HepG2 (cell line): Measurements from ENCODE around the gene SRPRB. TPM values are rescaled to one million over a fixed set of nuclear protein-coding genes. Genes with fewer than 3 reads are reported as not detected.

Experiments used
- ATAC-seq: fragments of 200-7000 bp; cut with Tn5 transposase; 3 replicates; pipeline ENCODE4 v1.9.1; 2020; ENCODE audit warnings: mild to moderate bottlenecking, moderate library complexity
- BruUV-seq: library from RNA; stranded (reverse); fragments of 400-500 nt; replicated peaks from 2 replicates; lab custom pipeline; 2021; lab: Mats Ljungman, UMichigan
- CTCF ChIA-PET: fragments of 300-600 bp; formaldehyde crosslinking; extraction: SDS; loops from one replicate; lab custom pipeline; 2021; ENCODE audit warnings: low total read pairs, inconsistent platforms, low intra/inter-chr PET ratio; lab: Yijun Ruan, JAX
- POLR2A ChIA-PET: fragments of 350-600 bp; sonication (Branson Sonifier 250); formaldehyde crosslinking; loops from one replicate; lab custom pipeline; 2020; ENCODE audit warnings: antibody characterized with exemption, inconsistent platforms; lab: Yijun Ruan, JAX
- DNase-seq: peaks from one replicate; pipeline ENCODE4 v3.0.0-alpha.2; 2015; ENCODE audit warnings: low spot score
- FAIRE-seq: peaks from 3 replicates; lab custom pipeline; 2011; peaks lifted over from hg19 to GRCh38; lab: Jason Lieb, UNC
- H2AFZ ChIP-seq: one replicate; pipeline ENCODE4 v1.6.1; 2011; ENCODE audit warnings: low read length, inconsistent platforms
- H3K27ac ChIP-seq: fragments of 300-600 bp; 3 replicates; pipeline ENCODE4 v1.8.0; 2011; ENCODE audit warnings: mixed run types, mild to moderate bottlenecking, mixed read lengths, low read length, inconsistent platforms; ENCODE audit not compliant: insufficient read depth; ENCODE audit errors: extremely low read length
- H3K27me3 ChIP-seq, 2 experiments: fragments of 200-600 bp in 1 of 2; 2 replicates in 1 of 2; 3 replicates in 1 of 2; pipeline versions ENCODE4 v1.6.0 to v1.8.0; 2011; ENCODE audit warnings: low read length in 2 of 2, mild to moderate bottlenecking in 2 of 2, moderate library complexity in 2 of 2, inconsistent platforms in 1 of 2; ENCODE audit not compliant: insufficient read depth in 2 of 2, control insufficient read depth in 1 of 2
- H3K36me3 ChIP-seq, 2 experiments: fragments of 200-600 bp in 1 of 2; replicated peaks in 1 of 2; 2 replicates in 1 of 2; 3 replicates in 1 of 2; pipeline versions ENCODE4 v1.5.1 to v1.8.0; 2011; ENCODE audit warnings: low read length in 2 of 2, inconsistent platforms in 1 of 2; ENCODE audit not compliant: insufficient read depth in 2 of 2, control insufficient read depth in 1 of 2
- H3K4me1 ChIP-seq: 2 replicates; pipeline ENCODE4 v1.5.1; 2012; ENCODE audit warnings: low read length, inconsistent platforms; ENCODE audit not compliant: insufficient read depth
- H3K4me2 ChIP-seq: 2 replicates; pipeline ENCODE4 v1.6.0; 2011; ENCODE audit warnings: low read depth, low read length, inconsistent platforms
- H3K4me3 ChIP-seq, 3 experiments: fragments of 200-600 bp in 1 of 3; sonication (generic), shearing (Covaris generic) in 1 of 3; replicated peaks in 1 of 3; 2 replicates each; pipeline ENCODE4 v1.5.1; 2011 to 2016; ENCODE audit warnings: low read length in 3 of 3, inconsistent platforms in 2 of 3, low read depth in 2 of 3, mild to moderate bottlenecking in 2 of 3, control low read depth in 1 of 3, mixed read lengths in 1 of 3; ENCODE audit not compliant: insufficient read depth in 1 of 3
- H3K79me2 ChIP-seq: one replicate; pipeline ENCODE4 v1.6.1; 2011; ENCODE audit warnings: low read length, inconsistent platforms; ENCODE audit not compliant: insufficient read depth
- H3K9ac ChIP-seq: 2 replicates; pipeline ENCODE4 v1.6.0; 2011; ENCODE audit warnings: mild to moderate bottlenecking, low read depth, low read length, inconsistent platforms; ENCODE audit not compliant: insufficient read depth
- H3K9me3 ChIP-seq: 2 replicates; pipeline ENCODE4 v1.5.1; 2012; ENCODE audit warnings: mild to moderate bottlenecking, low read length
- H4K20me1 ChIP-seq: 2 replicates; pipeline ENCODE4 v1.6.0; 2011; ENCODE audit warnings: inconsistent platforms, mild to moderate bottlenecking, low read length, moderate library complexity; ENCODE audit not compliant: insufficient read depth
- CCAR2 ChIP-seq: fragments of 200-400 bp; formaldehyde crosslinking; optimal IDR thresholded peaks from 2 replicates; pipeline ENCODE3; 2018; ENCODE audit warnings: low read depth, mild to moderate bottlenecking, low read length, moderate library complexity
- CTCF ChIP-seq: sonication (generic); formaldehyde crosslinking; IDR thresholded peaks from 2 replicates; pipeline ENCODE4 v1.5.0; 2020; ENCODE audit warnings: mild to moderate bottlenecking, missing genetic modification reagents, moderate library complexity
- FOXA1 ChIP-seq, 2 experiments: fragments of 450-650 bp in 1 of 2; sonication (generic) in 1 of 2; formaldehyde crosslinking in 1 of 2; IDR thresholded peaks; 2 replicates each; pipeline versions ENCODE4 v1.4.0 to v1.6.1; 2016 to 2020; ENCODE audit warnings: missing genetic modification reagents in 1 of 2
- PAXIP1 ChIP-seq: sonication (generic); formaldehyde crosslinking; conservative IDR thresholded peaks from 2 replicates; pipeline ENCODE4 v1.4.0; 2020; ENCODE audit warnings: mild to moderate bottlenecking, missing genetic modification reagents, moderate library complexity
- PITX1 ChIP-seq: sonication (generic); formaldehyde crosslinking; IDR thresholded peaks from 2 replicates; pipeline ENCODE4 v1.5.1; 2020; ENCODE audit warnings: mild to moderate bottlenecking, missing genetic modification reagents
- RAD21 ChIP-seq: fragments of 450-650 bp; formaldehyde crosslinking; IDR thresholded peaks from 2 replicates; pipeline ENCODE4 v1.5.0; 2020; ENCODE audit warnings: mild to moderate bottlenecking
- SNAI1 ChIP-seq: sonication (generic); formaldehyde crosslinking; IDR thresholded peaks from 2 replicates; pipeline ENCODE4 v1.5.0; 2020; ENCODE audit warnings: mild to moderate bottlenecking, missing genetic modification reagents, borderline replicate concordance
- ZBTB25 ChIP-seq: IDR thresholded peaks from 2 replicates; pipeline ENCODE4 v1.6.1; 2018; ENCODE audit warnings: missing genetic modification reagents
- ZNF205 ChIP-seq: IDR thresholded peaks from 2 replicates; pipeline ENCODE4 v1.6.1; 2018; ENCODE audit warnings: missing biosample characterization, missing genetic modification reagents
- ZNF263 ChIP-seq: sonication (generic); formaldehyde crosslinking; IDR thresholded peaks from 2 replicates; pipeline ENCODE4 v1.4.0; 2020; ENCODE audit warnings: missing genetic modification reagents
- ZNF430 ChIP-seq: sonication (generic); formaldehyde crosslinking; IDR thresholded peaks from 2 replicates; pipeline ENCODE4 v1.9.0; 2021; ENCODE audit warnings: mild to moderate bottlenecking, missing genetic modification reagents
- ZNF772 ChIP-seq: sonication (generic); formaldehyde crosslinking; IDR thresholded peaks from 2 replicates; pipeline ENCODE4 v1.5.0; 2020; ENCODE audit warnings: mild to moderate bottlenecking, missing genetic modification reagents
- ZSCAN9 ChIP-seq: IDR thresholded peaks from 2 replicates; pipeline ENCODE4 v1.6.1; 2016; ENCODE audit warnings: borderline replicate concordance
- WGBS: methylation state at CpG from one replicate; pipeline ENCODE4 v1.1.6; 2017; ENCODE audit warnings: low lambda C conversion rate; 5-methylcytosine and 5-hydroxymethylcytosine counted together
- in situ Hi-C: cut with HindIII; loops from 2 replicates; pipeline ENCODE4 v1.10.0; 2017; ENCODE audit warnings: low pct_unique_long_range_greater_than_20kb; ENCODE audit not compliant: extremely low pct_ligation_motif_present
- intact Hi-C: fragments of 100-400 bp; cut with micrococcal nuclease; formaldehyde crosslinking; loops from one replicate; pipeline ENCODE4 v1.10.0; 2022; ENCODE audit not compliant: unreplicated experiment
- polyA plus RNA-seq, 8 experiments: library from polyadenylated mRNA; depleted of rRNA in 3 of 8; stranded (reverse) in 7 of 8; unstranded in 1 of 8; fragments of >200 nt; fragmentation: Illumina TruSeq in 4 of 8; extraction: Trizol in 4 of 8; gene quantifications; 2 replicates each; pipeline versions ENCODE4 v1.2.1 to v1.2.3, GENCODE V29; 2011 to 2016; ENCODE audit warnings: low read depth in 4 of 8, missing spikeins in 1 of 8, mixed read lengths in 1 of 8; ENCODE audit not compliant: insufficient read depth in 1 of 8
- total RNA-seq, 5 experiments: library from RNA; depleted of rRNA; stranded (reverse); fragments of >200 nt; fragmentation: Illumina TruSeq; extraction: Trizol; gene quantifications; 2 replicates each; pipeline ENCODE4 v1.2.3, GENCODE V29; 2016; ENCODE audit warnings: low read depth in 1 of 5

The SRPRB gene
- total and polyA plus RNA-seq, 2 of the 13 experiments (the other 11 are each of a cell fraction or from before 2014, with no cell fraction given) = 41.0 to 111 TPM

- 65% methylated on average over 7 of the region's 13 CpGs for WGBS
- Histone ChIP-seq H3K27me3 (peaks cover 3 to 22% of the 10 kb centered on the region in 2 experiments; a peak in 4 of 5 replicates), H2AFZ (no peak overlapping the region), H3K4me1 (peaks cover 16% of the 10 kb centered on the region), H3K36me3 (no peaks in the 10 kb centered on the region), H3K4me2 (peak overlapping the region; percentile 60), H3K9ac (no peak overlapping the region), H3K79me2 (no peaks in the 10 kb centered on the region), H3K4me3 (peak overlapping the region in 1 of 3 experiments; percentile 56; a peak in 1 of 6 replicates), H3K27ac (no peak overlapping the region), H3K9me3 (no peaks in the 10 kb centered on the region), H4K20me1 (no peaks in the 10 kb centered on the region)
- ATAC-seq (peak; percentile 77), FAIRE-seq (no peak), DNase-seq (no peak)
- intact Hi-C loops (no loop called here), in situ Hi-C loops (no loop called here)
- ChIA-PET POLR2A (interaction anchor here (0.6 to 1.0 kb wide), 2 partner anchors 86 to 282 kb away, joined by 3 read pairs; no protein-coding TSS in a partner anchor), CTCF (no interaction called here)
- BruUV-seq = no TSS peak
- TF ChIP-seq ZNF205 (CRISPR knock-in tag) (no peak), RAD21 (0 out of 2 replicates have a peak, but pooled peaks have one; percentile 34), CCAR2 (no peak), ZNF263 (CRISPR knock-in tag) (no peak), ZSCAN9 (CRISPR knock-in tag) (no peak), FOXA1 (IDR thresholded peaks at IDR 0.05) (no peak), FOXA1 (CRISPR knock-in tag; IDR thresholded peaks at IDR 0.05) (no peak), ZBTB25 (CRISPR knock-in tag) (no peak), ZNF772 (CRISPR knock-in tag) (no peak), PITX1 (CRISPR knock-in tag) (no peak), ZNF430 (peak; percentile 21; the same call in 1 of the 2 replicates), CTCF (peak; percentile 67), PAXIP1 (CRISPR knock-in tag) (no peak), SNAI1 (CRISPR knock-in tag) (no peak)
Observed at GRCh38 chr3:133831966-133832801, 26.6 kb downstream of the SRPRB start.
